PC-3 (cell line): Measurements from ENCODE around the gene SCYGR7. TPM values are rescaled to one million over a fixed set of nuclear protein-coding genes. Genes with fewer than 3 reads are reported as not detected.
A peak's percentile ranks its signal among the peaks of the same experiment; 100 is the strongest.
"Not testable (repeated sequence)": the region's sequence is repeated elsewhere in the genome, so short reads cannot be mapped to it uniquely, and the experiment has no call there.

ENCODE experiments used
- ATAC-seq: fragments of 200-7000 bp; cut with Tn5 transposase; 2 replicates; pipeline ENCODE4 v1.9.1; 2020; ENCODE audit warnings: mild to moderate bottlenecking, moderate library complexity
- BruUV-seq: library from RNA; stranded (reverse); fragments of 400-500 nt; replicated peaks from 2 replicates; lab custom pipeline; 2021; lab: Mats Ljungman, UMichigan
- CTCF ChIA-PET: fragments of 300-600 bp; sonication (Branson Sonifier 250); formaldehyde crosslinking; loops from one replicate; lab custom pipeline; 2022; ENCODE audit warnings: antibody characterized with exemption; lab: Charles Lee
- POLR2A ChIA-PET: fragments of 300-600 bp; sonication (Branson Sonifier 250); formaldehyde crosslinking; loops from one replicate; lab custom pipeline; 2022; ENCODE audit warnings: antibody characterized with exemption; ENCODE audit not compliant: unreplicated experiment; lab: Charles Lee
- DNase-seq: peaks from one replicate; pipeline ENCODE4 v3.0.0-alpha.2; 2015
- H2AFZ ChIP-seq: fragments of 300-600 bp; sonication (generic); 2 replicates; pipeline ENCODE4 v1.6.0; 2016; ENCODE audit warnings: antibody characterized with exemption, low read length
- H3F3A ChIP-seq: fragments of 300-600 bp; sonication (generic); one replicate; pipeline ENCODE4 v1.6.0; 2017; ENCODE audit warnings: antibody characterized with exemption, low read length, control low read depth, mild to moderate bottlenecking; ENCODE audit not compliant: unreplicated experiment
- H3K27ac ChIP-seq: fragments of 300-600 bp; sonication (generic); 2 replicates; pipeline ENCODE4 v1.5.1; 2016; ENCODE audit warnings: mild to moderate bottlenecking, low read length
- H3K27me3 ChIP-seq: fragments of 300-600 bp; sonication (generic); 2 replicates; pipeline ENCODE4 v1.6.1; 2016; ENCODE audit warnings: low read length, mixed read lengths
- H3K36me3 ChIP-seq: fragments of 300-600 bp; sonication (generic); 2 replicates; pipeline ENCODE4 v1.6.1; 2016; ENCODE audit warnings: low read depth, mixed run types, low read length, mixed read lengths
- H3K4me1 ChIP-seq: fragments of 300-600 bp; sonication (generic); 2 replicates; pipeline ENCODE4 v1.5.1; 2016; ENCODE audit warnings: low read length; ENCODE audit not compliant: insufficient read depth
- H3K4me2 ChIP-seq: fragments of 300-600 bp; sonication (generic); 2 replicates; pipeline ENCODE4 v1.6.0; 2016; ENCODE audit warnings: low read length
- H3K4me3 ChIP-seq: fragments of 300-600 bp; sonication (generic); 2 replicates; pipeline ENCODE4 v1.5.1; 2016; ENCODE audit warnings: mild to moderate bottlenecking, low read length, mixed read lengths
- H3K79me2 ChIP-seq: fragments of 300-600 bp; sonication (generic); 2 replicates; pipeline ENCODE4 v1.6.1; 2017; ENCODE audit warnings: low read length, mixed read lengths
- H3K9ac ChIP-seq: fragments of 300-600 bp; sonication (generic); 2 replicates; pipeline ENCODE4 v1.6.0; 2016; ENCODE audit warnings: mild to moderate bottlenecking, low read length
- H3K9me2 ChIP-seq: fragments of 300-600 bp; sonication (generic); replicated peaks from 2 replicates; pipeline ENCODE4 v1.6.1; 2016; ENCODE audit warnings: mixed run types, low read length, mixed read lengths
- H3K9me3 ChIP-seq: fragments of 300-600 bp; sonication (generic); 2 replicates; pipeline ENCODE4 v1.6.1; 2016; ENCODE audit warnings: low read length, mixed read lengths
- H4K20me1 ChIP-seq: fragments of 300-600 bp; sonication (generic); 2 replicates; pipeline ENCODE4 v1.6.1; 2016; ENCODE audit warnings: low read length, mixed read lengths
- EZH2 ChIP-seq: fragments of 300-600 bp; sonication (generic); IDR thresholded peaks from one replicate; pipeline ENCODE4 v1.6.1; 2017; ENCODE audit warnings: antibody characterized with exemption, mild to moderate bottlenecking, low read length; ENCODE audit not compliant: unreplicated experiment
- EZH2phosphoT487 ChIP-seq: fragments of 300-600 bp; sonication (generic); IDR thresholded peaks from 2 replicates; pipeline ENCODE4 v1.6.1; 2018; ENCODE audit warnings: mild to moderate bottlenecking, antibody characterized with exemption, low read length, borderline replicate concordance
- intact Hi-C: fragments of 100-400 bp; cut with micrococcal nuclease; formaldehyde crosslinking; loops from 2 replicates; pipeline ENCODE4 v1.9.0; 2023
- total RNA-seq: library from RNA; depleted of rRNA; stranded (reverse); fragments of >200 nt; gene quantifications from 2 replicates; pipeline ENCODE4 v1.2.3, GENCODE V29; 2014
- TF ChIP-seq, protein P1 (sequence below): fragments of 300-600 bp; sonication (generic); conservative IDR thresholded peaks from 2 replicates; pipeline ENCODE4 v1.5.1; 2017; ENCODE audit warnings: antibody characterized with exemption, low read depth, mild to moderate bottlenecking, low read length

The SCYGR7 gene
- total RNA-seq, 1 experiment from 2014 or later, result not detected

DNA sequence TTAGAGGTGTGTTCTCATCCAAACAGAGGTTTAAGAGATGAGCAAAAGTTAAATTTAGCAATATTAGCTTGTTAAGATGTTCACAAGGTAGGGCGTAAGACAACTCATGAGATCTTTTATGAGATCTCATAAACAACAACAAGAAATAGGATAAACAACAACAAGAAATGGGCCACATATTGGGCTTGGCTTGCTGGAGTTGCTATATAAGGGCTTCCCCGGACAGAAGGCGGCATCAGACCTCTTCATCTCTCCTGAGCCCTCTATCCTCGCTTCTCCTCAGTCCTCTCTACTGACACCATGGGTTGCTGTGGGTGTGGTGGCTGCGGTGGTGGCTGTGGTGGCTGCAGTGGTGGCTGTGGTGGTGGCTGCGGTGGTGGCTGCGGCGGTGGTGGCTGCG is 17.5 kb downstream of the SCYGR7 start, which contains the start of gene SCYGR8:
Gene SCYGR8 (plus strand): TSS at position 301 of the 400 bp plus-strand sequence. CDS start 0 bp downstream, at position 301.
- H3K27ac ChIP-seq, result no peak within 1 kb of the TSS
- intact Hi-C loops, result no loop called here
- no peak within 1 kb of the TSS for H2AFZ ChIP-seq
- H3K79me2 ChIP-seq, result no peaks in the 10 kb centered on the region
- no peaks in the 10 kb centered on the region for H4K20me1 ChIP-seq
- H3F3A ChIP-seq, result no peaks in the 10 kb centered on the region
- no peak within 1 kb of the TSS for H3K4me2 ChIP-seq
- DNase-seq, result no peak
- TF ChIP-seq, protein P1, sequence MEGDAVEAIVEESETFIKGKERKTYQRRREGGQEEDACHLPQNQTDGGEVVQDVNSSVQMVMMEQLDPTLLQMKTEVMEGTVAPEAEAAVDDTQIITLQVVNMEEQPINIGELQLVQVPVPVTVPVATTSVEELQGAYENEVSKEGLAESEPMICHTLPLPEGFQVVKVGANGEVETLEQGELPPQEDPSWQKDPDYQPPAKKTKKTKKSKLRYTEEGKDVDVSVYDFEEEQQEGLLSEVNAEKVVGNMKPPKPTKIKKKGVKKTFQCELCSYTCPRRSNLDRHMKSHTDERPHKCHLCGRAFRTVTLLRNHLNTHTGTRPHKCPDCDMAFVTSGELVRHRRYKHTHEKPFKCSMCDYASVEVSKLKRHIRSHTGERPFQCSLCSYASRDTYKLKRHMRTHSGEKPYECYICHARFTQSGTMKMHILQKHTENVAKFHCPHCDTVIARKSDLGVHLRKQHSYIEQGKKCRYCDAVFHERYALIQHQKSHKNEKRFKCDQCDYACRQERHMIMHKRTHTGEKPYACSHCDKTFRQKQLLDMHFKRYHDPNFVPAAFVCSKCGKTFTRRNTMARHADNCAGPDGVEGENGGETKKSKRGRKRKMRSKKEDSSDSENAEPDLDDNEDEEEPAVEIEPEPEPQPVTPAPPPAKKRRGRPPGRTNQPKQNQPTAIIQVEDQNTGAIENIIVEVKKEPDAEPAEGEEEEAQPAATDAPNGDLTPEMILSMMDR, result no peak
- TF ChIP-seq EZH2phosphoT487 (no peak), EZH2 (no peak)
- H3K36me3 ChIP-seq, result no peaks in the 10 kb centered on the region
- BruUV-seq, result no TSS peak
- ATAC-seq, result no peak
- H3K9ac ChIP-seq, result no peak within 1 kb of the TSS
- H3K27me3 ChIP-seq, result no peaks in the 10 kb centered on the region
- H3K4me1 ChIP-seq, result no peaks in the 10 kb centered on the region
- CTCF ChIA-PET, result no interaction called here
- no peaks in the 10 kb centered on the region for H3K9me2 ChIP-seq
- H3K4me3 ChIP-seq, result no peak within 1 kb of the TSS
- H3K9me3 ChIP-seq, result no peaks in the 10 kb centered on the region
- POLR2A ChIA-PET, result no interaction called here

DNA sequence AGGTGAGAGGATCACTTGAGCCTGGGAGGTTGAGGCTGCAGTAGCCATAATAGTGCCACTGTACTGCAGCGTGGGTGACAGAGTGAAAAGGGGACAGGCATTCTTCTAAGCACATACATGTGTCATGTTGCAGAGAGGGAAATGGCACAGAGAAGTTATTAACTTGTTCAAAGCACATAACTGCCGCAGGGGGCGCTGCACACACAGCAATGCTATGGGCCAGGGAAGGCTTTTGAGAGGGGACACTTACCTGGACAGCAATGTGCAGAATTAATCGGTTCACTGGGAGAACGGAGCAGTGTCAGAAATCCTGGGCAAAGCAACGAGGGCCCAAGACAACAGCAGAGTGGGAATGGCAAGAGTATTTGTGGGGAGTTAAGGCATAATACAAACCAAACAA is 19.9 kb downstream of the SCYGR7 start:
- Histone ChIP-seq H3F3A (no peaks in the 10 kb centered on the region), H3K79me2 (no peaks in the 10 kb centered on the region), H3K9ac (no peak overlapping the region), H3K4me1 (no peaks in the 10 kb centered on the region), H3K9me3 (no peaks in the 10 kb centered on the region), H2AFZ (no peak overlapping the region), H3K36me3 (no peaks in the 10 kb centered on the region), H3K9me2 (no peaks in the 10 kb centered on the region), H3K4me3 (no peak overlapping the region), H3K4me2 (no peak overlapping the region), H3K27ac (no peak overlapping the region), H3K27me3 (no peaks in the 10 kb centered on the region), H4K20me1 (no peaks in the 10 kb centered on the region)
- ChIA-PET CTCF (interaction anchor here (0.6 kb wide), 1 partner anchor 333 kb away, joined by 3 read pairs; no protein-coding TSS in a partner anchor), POLR2A (no interaction called here)
- no TSS peak for BruUV-seq
- ATAC-seq (no peak), DNase-seq (peak; percentile 37)
- TF ChIP-seq EZH2phosphoT487, result no peak
- TF ChIP-seq, protein P1, result peak; percentile 66
- TF ChIP-seq EZH2, result no peak
- intact Hi-C loops, result no loop called here

DNA sequence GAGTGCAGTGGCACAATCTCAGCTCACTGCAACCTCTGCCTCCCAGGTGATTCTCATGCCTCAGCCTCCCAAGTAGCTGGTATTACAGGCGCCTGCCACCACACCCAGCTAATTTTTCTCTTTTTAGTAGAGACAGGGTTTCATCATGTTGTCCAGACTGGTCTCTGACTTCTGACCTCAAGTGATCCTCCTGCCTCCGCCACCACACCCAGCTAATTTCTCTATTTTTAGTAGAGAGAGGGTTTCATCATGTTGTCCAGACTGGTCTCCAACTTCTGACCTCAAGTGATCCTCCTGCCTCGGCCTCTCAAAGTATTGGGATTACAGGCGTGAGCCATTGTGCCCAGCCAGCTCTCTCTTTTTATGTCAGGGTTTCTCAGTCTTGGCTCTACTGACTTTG is 28.1 kb downstream of the SCYGR7 start:
- BruUV-seq, H3K9me2 ChIP-seq, H3K4me1 ChIP-seq, H3F3A ChIP-seq, H3K4me3 ChIP-seq, ATAC-seq, H3K36me3 ChIP-seq, H3K79me2 ChIP-seq, POLR2A ChIA-PET, H2AFZ ChIP-seq, H3K27ac ChIP-seq, H3K4me2 ChIP-seq, H4K20me1 ChIP-seq, intact Hi-C loops, CTCF ChIA-PET, H3K27me3 ChIP-seq, DNase-seq, H3K9ac ChIP-seq, H3K9me3 ChIP-seq: not testable (repeated sequence)
